HEK293T (cell line): ENCODE results near the gene USP6.

Experiments
- ARNT ChIP-seq: fragments of 450-650 bp; IDR thresholded peaks from 2 replicates; pipeline ENCODE4 v1.6.1; 2017; ENCODE audit warnings: mild to moderate bottlenecking
- BHLHE40 ChIP-seq: fragments of 450-650 bp; IDR thresholded peaks from 2 replicates; pipeline ENCODE4 v1.6.1; 2016; ENCODE audit warnings: mild to moderate bottlenecking, moderate library complexity, borderline replicate concordance
- FOXK2 ChIP-seq: fragments of 450-650 bp; IDR thresholded peaks from 2 replicates; pipeline ENCODE4 v1.6.1; 2016; ENCODE audit warnings: mild to moderate bottlenecking
- FOXM1 ChIP-seq: fragments of 450-650 bp; IDR thresholded peaks from 2 replicates; pipeline ENCODE4 v1.6.1; 2017; ENCODE audit warnings: mild to moderate bottlenecking, borderline replicate concordance
- NFRKB ChIP-seq: fragments of 450-650 bp; IDR thresholded peaks from 2 replicates; pipeline ENCODE4 v1.6.1; 2016; ENCODE audit warnings: mild to moderate bottlenecking, moderate library complexity
- SP1 ChIP-seq: fragments of 450-650 bp; IDR thresholded peaks from 2 replicates; pipeline ENCODE4 v1.6.1; 2017

DNA sequence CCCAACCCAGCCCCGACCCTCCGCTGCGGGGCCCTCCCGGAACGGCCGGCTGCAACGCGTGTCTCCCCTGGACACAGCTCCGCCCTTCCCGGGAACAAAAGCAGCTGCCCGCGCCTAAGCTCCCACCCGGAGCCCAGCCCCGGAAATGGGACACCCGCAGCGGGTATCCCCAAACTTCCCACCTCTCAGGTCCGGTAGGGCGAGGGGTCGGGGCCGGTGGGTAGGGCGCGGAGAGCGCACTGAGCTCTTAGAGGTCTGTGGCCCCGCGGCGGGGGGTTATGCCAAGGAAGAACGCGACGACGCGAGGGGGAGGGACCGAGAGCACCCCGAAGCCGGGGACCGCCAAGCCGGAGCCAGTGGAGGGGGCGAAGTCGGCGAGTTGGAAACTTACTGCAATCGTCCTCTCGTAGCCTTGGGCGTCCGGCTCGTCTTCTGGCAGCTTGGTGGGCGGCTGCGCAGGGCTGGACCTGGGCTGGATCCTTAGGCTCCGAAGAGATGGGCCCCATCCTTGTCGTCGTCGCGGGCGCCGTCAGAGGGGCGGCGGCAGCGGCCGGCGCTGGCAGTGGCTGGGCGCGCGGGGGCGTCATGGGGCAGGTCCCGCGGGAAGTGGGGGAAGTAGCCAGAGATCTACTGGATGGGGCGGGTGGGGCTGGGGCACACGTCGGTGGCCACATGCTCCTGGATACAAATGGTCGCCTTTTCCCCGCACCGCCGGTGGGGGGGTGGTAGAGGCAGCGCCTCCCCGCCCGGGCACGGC lies 6.9 kb downstream of the USP6 start:
- TF ChIP-seq NFRKB (no peak), ARNT (no peak), FOXM1 (no peak), SP1 (no peak), FOXK2 (no peak), BHLHE40 (no peak)
